GM18526 (cell line): ENCODE measurements around the gene NTNG1.

Experiments
- POLR2A ChIP-seq: IDR thresholded peaks from 3 replicates; pipeline ENCODE4 v1.6.1; 2011; ENCODE audit not compliant: insufficient read length; ENCODE audit errors: extremely low read depth

Gene NTNG1

DNA sequence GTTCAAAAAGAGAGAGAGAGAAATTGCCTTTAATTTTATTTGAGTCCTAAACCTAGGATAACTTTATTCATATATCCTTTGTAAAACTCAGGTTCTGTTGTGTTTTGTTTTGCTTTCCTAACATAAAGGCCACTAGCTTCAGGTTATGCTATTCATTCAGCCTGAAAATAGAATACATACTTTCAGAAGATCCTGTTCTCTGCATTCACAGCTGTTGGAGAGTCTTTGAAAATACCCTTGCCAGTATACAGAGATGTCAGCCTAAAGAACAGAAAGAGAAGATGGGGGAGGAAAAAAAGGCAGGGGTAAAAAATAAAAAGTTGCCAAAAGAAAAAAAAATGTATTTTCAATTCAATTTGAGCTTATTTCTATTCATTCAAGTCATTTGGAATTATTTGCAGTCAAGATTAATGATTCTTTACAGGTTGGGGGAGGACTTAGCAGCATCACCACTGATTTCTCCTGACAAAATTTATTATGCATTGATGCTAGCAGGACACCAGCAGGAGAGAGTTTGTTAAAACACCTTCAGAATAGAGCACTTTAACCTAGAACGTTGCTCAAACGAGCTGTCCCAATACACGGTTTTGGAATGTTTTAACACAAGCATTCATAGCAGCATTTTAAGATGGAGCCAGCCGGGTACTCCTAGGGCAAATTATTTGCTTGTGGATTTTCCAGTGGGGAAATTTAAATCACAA is 318.5 kb downstream of the NTNG1 start:
- no peak for TF ChIP-seq POLR2A

DNA sequence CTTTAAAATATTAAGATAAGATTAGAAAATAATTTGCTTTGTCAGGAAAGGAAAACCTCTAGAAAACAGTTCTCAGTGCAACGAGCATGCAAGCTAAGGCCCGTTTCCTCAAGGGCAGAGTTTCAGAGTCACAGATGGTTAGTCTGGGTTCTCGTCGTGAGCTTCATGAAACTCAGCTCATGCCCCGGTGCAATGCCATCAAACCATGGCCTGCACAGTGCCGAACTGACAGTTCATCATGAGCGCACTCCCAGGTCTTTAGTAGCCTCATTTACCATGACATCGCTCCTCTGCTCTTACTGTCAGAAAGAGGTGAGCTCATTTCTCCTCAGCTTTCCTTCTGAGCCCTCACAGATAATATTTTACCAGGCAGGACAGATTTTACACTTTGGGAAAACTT is 319.2 kb downstream of the NTNG1 start:
- no peak for TF ChIP-seq POLR2A

- TF ChIP-seq POLR2A: no peak
Observed at GRCh38 chr1:107464827-107465226, 324.0 kb downstream of the NTNG1 start.

- TF ChIP-seq POLR2A: no peak
Observed at GRCh38 chr1:107467286-107467685, 326.4 kb downstream of the NTNG1 start.

DNA sequence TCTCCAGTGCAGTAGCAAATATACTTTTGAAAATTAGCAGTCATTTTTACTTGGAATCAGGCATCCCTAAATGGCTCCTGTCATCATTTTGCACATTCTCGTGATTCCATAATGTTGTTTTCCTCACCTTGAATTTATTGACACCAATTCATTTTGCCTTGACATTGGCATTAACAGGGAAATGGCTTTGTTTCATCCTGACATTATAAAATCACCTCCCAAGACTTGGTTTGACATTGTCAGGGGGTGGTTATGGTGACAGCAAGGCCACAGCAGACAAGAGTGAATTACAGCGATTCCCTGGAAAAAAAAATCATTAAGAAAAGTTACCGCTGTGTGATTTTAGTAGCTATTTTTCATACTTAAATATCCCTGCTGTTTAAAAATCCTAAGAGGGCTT is 327.0 kb downstream of the NTNG1 start:
- TF ChIP-seq POLR2A: no peak

- TF ChIP-seq POLR2A: no peak
Observed at GRCh38 chr1:107473065-107473464, 332.2 kb downstream of the NTNG1 start.

DNA sequence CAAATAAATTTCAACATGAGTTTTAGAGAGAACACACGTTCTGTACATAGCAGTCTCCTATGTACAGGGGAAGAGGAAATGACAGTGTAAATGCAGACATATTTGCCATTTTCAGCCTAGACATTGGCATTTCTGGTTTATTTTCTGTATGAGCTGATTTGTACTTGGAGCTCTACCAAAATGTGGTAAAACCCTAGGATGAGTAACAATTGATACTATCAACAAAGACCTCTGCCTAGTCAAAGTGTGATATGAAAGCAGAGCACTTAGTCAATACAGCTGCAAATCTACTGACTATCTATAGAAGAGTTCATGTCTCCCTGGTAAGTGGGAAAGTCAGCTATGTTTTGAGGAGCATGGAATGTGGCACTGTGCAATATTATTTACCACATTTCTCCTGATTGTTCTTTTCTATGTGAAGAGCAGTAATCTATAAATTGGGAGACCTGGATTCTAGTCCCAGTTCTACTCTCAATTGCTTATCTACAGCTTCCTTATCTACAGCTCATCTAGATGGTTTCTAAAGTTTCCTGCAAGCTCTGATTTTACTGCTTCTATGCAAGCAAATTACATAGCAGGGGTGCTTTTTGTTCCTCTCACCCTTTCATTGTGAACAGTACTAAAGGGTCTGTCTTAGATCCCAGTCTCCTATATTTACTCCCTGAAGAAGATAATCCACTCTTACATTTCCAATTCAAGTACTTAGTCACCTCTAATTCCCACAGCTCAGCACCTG is 334.2 kb downstream of the NTNG1 start:
- TF ChIP-seq POLR2A: no peak

DNA sequence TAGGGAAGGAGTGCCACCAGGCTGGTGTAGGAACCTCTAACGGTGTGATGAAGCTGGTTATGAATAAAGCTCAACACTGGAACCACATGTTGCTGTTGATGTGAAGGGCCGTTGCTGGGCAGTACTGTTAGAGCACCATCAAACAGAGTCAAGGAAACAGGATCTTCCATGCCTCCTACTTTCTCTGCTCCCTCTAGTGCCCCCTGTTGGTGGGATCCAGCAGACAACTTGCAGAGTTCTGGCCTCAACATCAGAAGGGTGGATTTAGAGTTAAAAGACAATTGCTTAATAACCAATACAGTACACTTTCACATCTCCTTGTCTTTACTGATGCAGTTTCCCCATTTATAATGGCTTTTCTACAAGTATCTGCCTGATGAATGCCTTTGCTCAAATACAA is 336.4 kb downstream of the NTNG1 start:
- TF ChIP-seq POLR2A: no peak

DNA sequence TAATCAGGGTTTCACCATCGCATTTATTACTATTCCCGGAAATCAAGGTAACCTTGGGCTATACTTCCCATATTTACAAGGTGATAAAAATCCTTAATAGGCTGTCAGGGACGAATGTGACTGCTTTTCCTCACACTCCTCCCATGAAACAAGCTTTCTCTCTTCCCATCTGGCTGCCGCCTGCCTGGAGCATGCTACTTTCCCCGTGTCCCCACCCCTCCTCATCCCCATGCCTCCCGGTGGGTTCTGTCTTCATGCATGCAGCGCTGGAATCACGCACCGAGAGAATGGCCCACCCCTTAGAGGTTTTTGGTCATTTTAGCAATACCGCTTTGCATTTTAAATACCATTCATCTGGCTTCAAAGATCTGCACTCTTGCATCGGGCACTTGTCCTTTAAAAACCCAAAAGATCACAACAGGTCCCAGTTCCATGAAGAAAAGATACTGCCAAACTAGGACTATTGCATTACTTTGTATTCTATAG is 339.1 kb downstream of the NTNG1 start:
- no peak for TF ChIP-seq POLR2A

DNA sequence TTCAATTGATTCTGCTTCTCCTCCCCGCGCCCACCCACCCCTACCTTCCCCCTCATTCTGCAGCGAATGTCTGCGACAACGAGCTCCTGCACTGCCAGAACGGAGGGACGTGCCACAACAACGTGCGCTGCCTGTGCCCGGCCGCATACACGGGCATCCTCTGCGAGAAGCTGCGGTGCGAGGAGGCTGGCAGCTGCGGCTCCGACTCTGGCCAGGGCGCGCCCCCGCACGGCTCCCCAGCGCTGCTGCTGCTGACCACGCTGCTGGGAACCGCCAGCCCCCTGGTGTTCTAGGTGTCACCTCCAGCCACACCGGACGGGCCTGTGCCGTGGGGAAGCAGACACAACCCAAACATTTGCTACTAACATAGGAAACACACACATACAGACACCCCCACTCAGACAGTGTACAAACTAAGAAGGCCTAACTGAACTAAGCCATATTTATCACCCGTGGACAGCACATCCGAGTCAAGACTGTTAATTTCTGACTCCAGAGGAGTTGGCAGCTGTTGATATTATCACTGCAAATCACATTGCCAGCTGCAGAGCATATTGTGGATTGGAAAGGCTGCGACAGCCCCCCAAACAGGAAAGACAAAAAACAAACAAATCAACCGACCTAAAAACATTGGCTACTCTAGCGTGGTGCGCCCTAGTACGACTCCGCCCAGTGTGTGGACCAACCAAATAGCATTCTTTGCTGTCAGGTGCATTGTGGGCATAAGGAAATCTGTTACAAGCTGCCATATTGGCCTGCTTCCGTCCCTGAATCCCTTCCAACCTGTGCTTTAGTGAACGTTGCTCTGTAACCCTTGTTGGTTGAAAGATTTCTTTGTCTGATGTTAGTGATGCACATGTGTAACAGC is 339.9 kb downstream of the NTNG1 start:
- no peak for TF ChIP-seq POLR2A

DNA sequence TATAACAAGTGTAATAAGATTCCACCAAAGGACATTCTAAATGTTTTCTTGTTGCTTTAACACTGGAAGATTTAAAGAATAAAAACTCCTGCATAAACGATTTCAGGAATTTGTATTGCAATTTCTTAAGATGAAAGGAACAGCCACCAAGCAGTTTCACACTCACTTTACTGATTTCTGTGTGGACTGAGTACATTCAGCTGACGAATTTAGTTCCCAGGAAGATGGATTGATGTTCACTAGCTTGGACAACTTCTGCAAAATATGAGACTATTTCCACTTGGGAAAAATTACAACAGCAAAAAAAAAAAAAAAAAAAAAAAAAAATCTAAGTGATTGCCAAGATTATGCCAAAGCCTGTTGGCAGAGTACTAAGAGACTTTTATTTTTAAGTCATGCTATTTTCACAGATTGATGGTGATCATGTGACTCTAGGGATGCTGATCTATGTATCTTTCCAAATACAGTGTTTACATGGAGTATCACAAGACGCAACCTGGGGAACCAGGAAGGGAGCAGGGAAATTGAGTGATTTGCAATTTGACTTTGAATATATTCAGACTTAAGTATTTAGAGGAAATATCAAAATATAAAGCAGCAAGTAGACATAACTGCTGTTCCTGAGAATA is 341.0 kb downstream of the NTNG1 start:
- no peak for TF ChIP-seq POLR2A

GRCh38 chr1:107483949-107484348 is 343.1 kb downstream of the NTNG1 start:
- no peak for TF ChIP-seq POLR2A

- TF ChIP-seq POLR2A: no peak
Observed at GRCh38 chr1:107486349-107486748, 345.5 kb downstream of the NTNG1 start.

- TF ChIP-seq POLR2A: no peak
Observed at GRCh38 chr1:107487506-107487905, 346.7 kb downstream of the NTNG1 start.

DNA sequence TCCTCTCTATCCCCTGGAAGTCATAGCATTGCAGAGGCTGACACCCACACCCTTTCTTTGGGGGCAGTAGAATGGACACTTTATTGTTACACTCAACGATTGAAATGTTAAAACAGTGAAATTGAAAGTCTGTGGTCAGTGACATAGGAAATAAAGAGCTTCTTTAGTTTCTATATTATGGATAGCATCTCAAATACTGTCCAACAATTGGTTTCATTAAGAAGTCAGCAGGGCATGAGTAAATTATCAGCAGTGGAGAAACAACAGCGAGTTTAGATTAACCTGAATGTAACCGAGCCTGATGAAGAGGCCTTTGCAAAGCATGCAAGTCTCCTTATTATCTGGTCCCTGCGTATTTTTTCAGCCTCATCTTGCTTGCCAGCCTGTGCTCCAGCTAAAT is 350.7 kb downstream of the NTNG1 start:
- no peak for TF ChIP-seq POLR2A
